K562 (cell line): ENCODE results near the gene CAMK1D.

Experiments used
- BCL6 ChIP-seq: fragments of 250-450 bp; sonication (Bioruptor Pico); IDR thresholded peaks from 2 replicates; pipeline ENCODE4 v1.4.0; 2020
- EZH2 ChIP-seq: IDR thresholded peaks from 2 replicates; pipeline ENCODE4 v1.6.1; 2012; ENCODE audit warnings: low read depth, mild to moderate bottlenecking, inconsistent platforms, low read length, borderline replicate concordance
- FOXA1 ChIP-seq: fragments of 450-650 bp; IDR thresholded peaks from 2 replicates; pipeline ENCODE4 v1.6.1; 2016; ENCODE audit warnings: mild to moderate bottlenecking, borderline replicate concordance
- GABPB1 ChIP-seq: sonication (generic); formaldehyde crosslinking; IDR thresholded peaks from 2 replicates; pipeline ENCODE4 v1.8.0; 2022; ENCODE audit warnings: mild to moderate bottlenecking, missing genetic modification reagents
- HCFC1 ChIP-seq: IDR thresholded peaks from 2 replicates; pipeline ENCODE4 v1.6.1; 2012; ENCODE audit warnings: low read depth, low read length, improper control_type of control experiment
- IFI16 ChIP-seq: fragments of 250-450 bp; sonication (Bioruptor Pico); IDR thresholded peaks from 2 replicates; pipeline ENCODE4 v2.1.2; 2022; ENCODE audit warnings: mild to moderate bottlenecking, inconsistent platforms
- POLR2AphosphoS5 ChIP-seq: IDR thresholded peaks from 2 replicates; pipeline ENCODE4 v1.6.1; 2011; ENCODE audit warnings: mild to moderate bottlenecking, low read depth, low read length, moderate library complexity; ENCODE audit not compliant: control insufficient read depth, insufficient read depth
- SIN3A ChIP-seq, 2 experiments: fragments of 150-350 bp in 1 of 2; IDR thresholded peaks; 2 replicates each; pipeline ENCODE4 v1.6.1; 2011 to 2016; ENCODE audit warnings: borderline replicate concordance in 2 of 2, low read depth in 2 of 2, low read length in 2 of 2, mild to moderate bottlenecking in 2 of 2, moderate library complexity in 2 of 2; ENCODE audit not compliant: control insufficient read depth in 1 of 2
- ZNF124 ChIP-seq: sonication (generic); formaldehyde crosslinking; IDR thresholded peaks from 2 replicates; pipeline ENCODE4 v1.8.1; 2022; ENCODE audit warnings: missing genetic modification reagents
- ZNF407 ChIP-seq: fragments of 450-650 bp; IDR thresholded peaks from 2 replicates; pipeline ENCODE4 v1.6.1; 2016; ENCODE audit warnings: low read depth
- ZNF785 ChIP-seq: fragments of 250-450 bp; sonication (Bioruptor Pico); IDR thresholded peaks from 2 replicates; pipeline ENCODE4 v1.4.0; 2020; ENCODE audit warnings: mild to moderate bottlenecking
- TF ChIP-seq, protein P1 (sequence below), 3 experiments: IDR thresholded peaks in 2 of 3; conservative IDR thresholded peaks in 1 of 3; 2 replicates each; pipeline ENCODE4 v1.5.1; 2011 to 2012; ENCODE audit warnings: low read length in 3 of 3, mild to moderate bottlenecking in 3 of 3, control low read depth in 2 of 3, improper control_type of control experiment in 1 of 3, inconsistent platforms in 1 of 3, low read depth in 1 of 3, mixed read lengths in 1 of 3, moderate library complexity in 1 of 3; ENCODE audit not compliant: insufficient read depth in 2 of 3
- TF ChIP-seq, protein P2 (sequence below): fragments of 250-450 bp; sonication (Bioruptor Pico); IDR thresholded peaks from 2 replicates; pipeline ENCODE4 v1.8.0; 2022; ENCODE audit warnings: inconsistent platforms, mild to moderate bottlenecking, moderate library complexity, borderline replicate concordance
- TF ChIP-seq, protein P3 (sequence below): sonication (generic); formaldehyde crosslinking; IDR thresholded peaks from 2 replicates; pipeline ENCODE4 v1.8.1; 2023; ENCODE audit warnings: mild to moderate bottlenecking, missing genetic modification reagents

DNA sequence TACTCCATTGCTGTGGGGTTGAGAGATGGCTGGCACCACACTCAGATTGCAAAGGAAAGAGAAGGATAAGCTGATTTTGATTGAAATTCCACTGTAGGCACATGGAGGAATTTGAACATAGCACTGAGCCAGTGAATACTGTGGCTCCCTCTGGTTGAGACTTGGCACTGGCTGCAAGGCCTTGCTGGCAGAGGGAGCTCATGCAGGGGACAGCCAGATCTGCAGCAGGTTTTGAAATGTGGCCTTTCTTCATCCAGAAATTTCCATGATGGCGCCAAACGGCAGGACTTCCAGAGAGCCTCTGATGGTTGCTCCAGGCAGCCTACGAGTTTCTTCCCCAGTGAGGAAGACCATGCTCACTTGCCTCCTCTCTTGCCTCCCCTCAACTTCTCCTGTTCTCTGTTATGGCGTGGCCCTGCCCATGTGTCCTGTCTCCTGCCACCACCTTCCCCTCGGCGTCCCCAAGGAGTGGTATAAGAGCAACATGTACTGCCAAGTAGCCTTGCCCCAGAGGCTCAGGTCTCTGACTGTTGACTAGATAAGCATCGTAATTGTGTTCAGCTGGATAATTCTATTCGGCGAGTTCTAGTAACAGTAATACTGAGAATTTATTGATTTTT lies 386.6 kb downstream of the CAMK1D start:
- TF ChIP-seq EZH2: no peak
- TF ChIP-seq, protein P1, sequence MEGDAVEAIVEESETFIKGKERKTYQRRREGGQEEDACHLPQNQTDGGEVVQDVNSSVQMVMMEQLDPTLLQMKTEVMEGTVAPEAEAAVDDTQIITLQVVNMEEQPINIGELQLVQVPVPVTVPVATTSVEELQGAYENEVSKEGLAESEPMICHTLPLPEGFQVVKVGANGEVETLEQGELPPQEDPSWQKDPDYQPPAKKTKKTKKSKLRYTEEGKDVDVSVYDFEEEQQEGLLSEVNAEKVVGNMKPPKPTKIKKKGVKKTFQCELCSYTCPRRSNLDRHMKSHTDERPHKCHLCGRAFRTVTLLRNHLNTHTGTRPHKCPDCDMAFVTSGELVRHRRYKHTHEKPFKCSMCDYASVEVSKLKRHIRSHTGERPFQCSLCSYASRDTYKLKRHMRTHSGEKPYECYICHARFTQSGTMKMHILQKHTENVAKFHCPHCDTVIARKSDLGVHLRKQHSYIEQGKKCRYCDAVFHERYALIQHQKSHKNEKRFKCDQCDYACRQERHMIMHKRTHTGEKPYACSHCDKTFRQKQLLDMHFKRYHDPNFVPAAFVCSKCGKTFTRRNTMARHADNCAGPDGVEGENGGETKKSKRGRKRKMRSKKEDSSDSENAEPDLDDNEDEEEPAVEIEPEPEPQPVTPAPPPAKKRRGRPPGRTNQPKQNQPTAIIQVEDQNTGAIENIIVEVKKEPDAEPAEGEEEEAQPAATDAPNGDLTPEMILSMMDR (IDR thresholded peaks at IDR 0.05 in 2 of 3, conservative IDR thresholded peaks at IDR 0.05 in 1 of 3; ENCODE audit: insufficient read depth in 2 of 3, low read depth in 1 of 3, low read length in 3 of 3): no peak
- TF ChIP-seq, protein P2, sequence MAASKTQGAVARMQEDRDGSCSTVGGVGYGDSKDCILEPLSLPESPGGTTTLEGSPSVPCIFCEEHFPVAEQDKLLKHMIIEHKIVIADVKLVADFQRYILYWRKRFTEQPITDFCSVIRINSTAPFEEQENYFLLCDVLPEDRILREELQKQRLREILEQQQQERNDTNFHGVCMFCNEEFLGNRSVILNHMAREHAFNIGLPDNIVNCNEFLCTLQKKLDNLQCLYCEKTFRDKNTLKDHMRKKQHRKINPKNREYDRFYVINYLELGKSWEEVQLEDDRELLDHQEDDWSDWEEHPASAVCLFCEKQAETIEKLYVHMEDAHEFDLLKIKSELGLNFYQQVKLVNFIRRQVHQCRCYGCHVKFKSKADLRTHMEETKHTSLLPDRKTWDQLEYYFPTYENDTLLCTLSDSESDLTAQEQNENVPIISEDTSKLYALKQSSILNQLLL (CRISPR knock-in tag): no peak
- no peak for TF ChIP-seq IFI16 (CRISPR knock-in tag)
- no peak for TF ChIP-seq HCFC1
- TF ChIP-seq FOXA1: no peak
- no peak for TF ChIP-seq POLR2AphosphoS5
- TF ChIP-seq, protein P3, sequence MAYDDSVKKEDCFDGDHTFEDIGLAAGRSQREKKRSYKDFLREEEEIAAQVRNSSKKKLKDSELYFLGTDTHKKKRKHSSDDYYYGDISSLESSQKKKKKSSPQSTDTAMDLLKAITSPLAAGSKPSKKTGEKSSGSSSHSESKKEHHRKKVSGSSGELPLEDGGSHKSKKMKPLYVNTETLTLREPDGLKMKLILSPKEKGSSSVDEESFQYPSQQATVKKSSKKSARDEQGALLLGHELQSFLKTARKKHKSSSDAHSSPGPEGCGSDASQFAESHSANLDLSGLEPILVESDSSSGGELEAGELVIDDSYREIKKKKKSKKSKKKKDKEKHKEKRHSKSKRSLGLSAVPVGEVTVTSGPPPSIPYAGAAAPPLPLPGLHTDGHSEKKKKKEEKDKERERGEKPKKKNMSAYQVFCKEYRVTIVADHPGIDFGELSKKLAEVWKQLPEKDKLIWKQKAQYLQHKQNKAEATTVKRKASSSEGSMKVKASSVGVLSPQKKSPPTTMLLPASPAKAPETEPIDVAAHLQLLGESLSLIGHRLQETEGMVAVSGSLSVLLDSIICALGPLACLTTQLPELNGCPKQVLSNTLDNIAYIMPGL (CRISPR knock-in tag): no peak
- no peak for TF ChIP-seq GABPB1 (CRISPR knock-in tag)
- no peak for TF ChIP-seq SIN3A (IDR thresholded peaks at IDR 0.05; ENCODE audit: borderline replicate concordance in 2 of 2, control insufficient read depth in 1 of 2, low read depth in 2 of 2, low read length in 2 of 2)
- no peak for TF ChIP-seq ZNF785
- no peak for TF ChIP-seq ZNF407
- no peak for TF ChIP-seq BCL6 (CRISPR knock-in tag)
- no peak for TF ChIP-seq ZNF124 (CRISPR knock-in tag)
